ENCODE results near the gene CENPA.
"Not testable (repeated sequence)": the region's sequence is repeated elsewhere in the genome, so short reads cannot be mapped to it uniquely, and the experiment has no call there.

The CENPA gene

GRCh38 chr2:26786207-26787028 lies 562 bp downstream of the CENPA start:
- DNase-seq (ENCODE audit: extremely low read depth in 1 of 2, low read depth in 1 of 2) = no peak

- no peak for DNase-seq (ENCODE audit: extremely low read depth in 1 of 2, low read depth in 1 of 2)
These were observed 6.9 kb downstream of the CENPA start for GRCh38 chr2:26792720-26793119.

DNA sequence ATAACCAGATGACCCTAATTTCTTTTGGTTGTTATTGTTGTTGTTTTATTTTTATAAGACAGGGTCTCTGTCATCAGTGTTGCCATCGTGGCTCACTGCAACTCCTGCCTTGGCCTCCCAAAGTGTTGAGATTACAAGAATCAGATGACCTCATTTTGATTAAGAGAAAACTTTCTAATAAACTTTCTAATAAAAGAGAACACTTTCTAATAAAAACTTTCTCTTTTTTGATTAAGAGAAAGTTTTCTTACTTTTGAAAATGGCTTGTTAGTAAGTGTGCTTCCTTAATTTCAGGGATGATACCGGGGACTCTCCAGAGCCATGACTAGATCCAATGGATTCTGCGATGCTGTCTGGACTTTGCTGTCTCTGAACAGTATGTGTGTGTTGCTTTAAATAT lies 7.7 kb downstream of the CENPA start:
- no peak for DNase-seq (ENCODE audit: extremely low read depth in 1 of 2, low read depth in 1 of 2)

- DNase-seq (ENCODE audit: extremely low read depth in 1 of 2, low read depth in 1 of 2) = not testable (repeated sequence)
These were observed 9.3 kb downstream of the CENPA start for GRCh38 chr2:26795135-26795534.

DNA sequence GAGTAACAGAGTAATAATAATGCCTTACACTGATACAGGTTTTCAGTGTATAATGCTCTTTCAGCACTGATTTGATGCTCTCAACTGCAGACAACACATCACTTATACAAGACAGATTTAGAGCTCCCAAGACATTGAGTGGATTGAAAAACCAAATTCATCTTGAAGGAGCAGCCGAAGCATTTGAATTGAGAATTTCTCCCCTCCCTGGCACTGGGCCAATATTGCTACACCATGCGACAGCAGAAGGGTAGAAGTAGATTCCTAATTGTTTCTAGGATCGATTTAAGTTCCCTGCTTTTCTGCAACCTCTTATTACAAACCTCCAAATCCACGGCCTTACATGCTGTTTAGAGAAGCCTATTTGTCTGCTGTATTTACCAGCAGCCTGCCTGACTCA lies 15.5 kb downstream of the CENPA start:
- DNase-seq (ENCODE audit: extremely low read depth in 1 of 2, low read depth in 1 of 2) = no peak

DNA sequence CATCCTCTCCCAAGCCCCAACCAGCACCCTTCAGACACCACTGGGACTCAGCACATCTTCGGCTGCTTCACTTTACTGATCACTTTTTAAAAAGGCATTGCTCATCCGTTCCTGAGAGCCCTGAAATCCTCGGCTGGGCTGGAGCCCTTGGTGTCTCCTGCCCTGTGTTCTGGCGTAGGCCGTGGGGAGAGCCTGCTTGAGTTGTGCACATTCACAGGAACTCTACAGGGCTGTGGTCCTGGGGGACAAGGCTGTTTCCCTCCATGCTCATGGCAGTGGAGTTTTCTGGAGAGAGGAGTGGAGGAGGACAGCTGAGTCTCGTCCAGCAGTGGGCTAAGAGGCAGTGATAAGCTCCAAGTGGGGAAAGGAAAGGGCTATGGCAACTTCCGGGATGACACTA lies 15.9 kb downstream of the CENPA start:
- no peak for DNase-seq (ENCODE audit: extremely low read depth in 1 of 2, low read depth in 1 of 2)

- DNase-seq (ENCODE audit: extremely low read depth in 1 of 2, low read depth in 1 of 2) = no peak
These were observed 19.4 kb downstream of the CENPA start for GRCh38 chr2:26805241-26805676.

DNA sequence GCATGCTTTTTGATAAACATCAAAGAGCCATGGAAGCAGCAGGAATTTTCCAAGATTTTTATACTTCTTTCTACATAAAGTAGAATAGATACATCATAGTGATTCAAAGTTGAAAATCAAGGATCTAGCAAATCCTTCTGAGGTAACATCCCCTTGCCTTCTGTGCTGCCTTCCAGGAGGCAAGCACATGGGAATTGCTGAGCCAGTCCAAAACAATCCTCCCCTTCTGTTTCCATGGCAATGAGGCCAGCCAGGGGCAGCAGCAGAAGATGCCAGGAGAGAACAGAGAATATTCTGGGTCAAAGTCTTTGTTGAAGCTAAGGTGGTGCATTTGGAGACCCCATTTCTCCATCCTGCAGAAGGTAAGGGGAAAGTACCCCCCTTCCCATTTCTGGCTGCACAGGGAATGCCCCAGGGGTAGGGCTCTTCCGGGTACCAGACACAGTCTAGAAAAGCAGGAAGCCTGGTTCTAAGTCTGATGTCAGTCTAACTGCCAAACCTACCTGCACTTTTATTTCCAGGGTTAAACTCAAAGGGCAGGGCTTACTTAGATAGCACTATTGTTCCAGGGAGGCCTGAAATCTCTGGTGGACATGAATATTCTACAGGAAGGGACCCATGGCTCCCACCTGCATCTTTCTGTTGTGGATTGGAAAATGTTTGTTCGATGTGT lies 22.1 kb downstream of the CENPA start:
- DNase-seq (ENCODE audit: extremely low read depth in 1 of 2, low read depth in 1 of 2) = no peak

DNA sequence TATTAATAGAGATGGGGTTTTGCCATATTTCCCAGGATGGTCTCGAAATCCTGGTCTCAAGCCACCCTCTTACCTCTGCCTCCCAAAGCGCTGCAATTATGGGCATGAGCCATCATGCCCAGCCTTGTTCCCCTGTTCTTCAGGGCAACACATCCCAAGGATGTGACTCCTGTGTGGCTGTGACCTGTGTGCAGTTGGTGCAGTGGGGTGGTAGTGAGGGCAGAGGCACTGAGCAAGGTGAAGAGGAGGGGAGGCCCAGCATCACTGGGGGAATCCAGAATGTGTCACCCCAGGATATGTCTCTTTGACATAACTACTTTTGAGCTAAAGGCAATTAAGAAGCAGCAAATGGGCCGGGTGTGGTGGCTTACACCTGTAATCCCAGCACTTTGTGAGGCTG lies 23.4 kb downstream of the CENPA start:
- DNase-seq (ENCODE audit: extremely low read depth in 1 of 2, low read depth in 1 of 2) = no peak

DNA sequence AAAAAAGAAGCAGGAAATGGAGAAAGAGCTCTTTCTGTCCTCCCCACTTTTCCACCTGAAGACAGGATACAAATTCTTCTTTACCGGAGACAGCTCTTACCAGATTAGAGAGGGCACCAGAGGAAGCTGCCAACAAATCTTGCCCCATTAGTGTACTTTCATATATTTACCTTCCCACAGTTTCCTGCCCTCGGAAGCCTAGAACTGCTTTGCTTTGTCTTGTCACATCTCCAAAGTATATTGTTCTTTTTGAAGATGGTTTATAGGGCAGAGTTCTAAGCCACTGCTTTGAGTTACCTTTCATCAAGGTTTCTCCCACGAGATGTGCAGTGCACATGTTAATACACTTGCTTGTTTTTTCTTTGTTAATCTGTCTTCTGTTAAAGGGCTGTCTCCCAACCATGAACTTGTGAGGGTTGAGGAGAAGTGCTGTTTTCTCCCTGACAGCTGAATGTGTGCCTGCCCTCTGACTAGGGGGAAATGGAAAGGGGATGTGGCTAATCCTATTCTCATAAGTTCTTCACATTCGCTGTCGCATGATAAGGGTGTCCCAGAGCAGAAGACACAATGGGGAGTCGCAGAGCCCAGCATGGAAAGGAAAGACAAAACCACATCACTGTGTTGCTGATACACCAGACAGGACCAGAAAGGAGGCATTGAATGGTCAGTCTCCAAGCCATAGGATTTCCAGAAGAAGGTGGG lies 24.2 kb downstream of the CENPA start:
- DNase-seq (ENCODE audit: extremely low read depth in 1 of 2, low read depth in 1 of 2) = no peak

DNA sequence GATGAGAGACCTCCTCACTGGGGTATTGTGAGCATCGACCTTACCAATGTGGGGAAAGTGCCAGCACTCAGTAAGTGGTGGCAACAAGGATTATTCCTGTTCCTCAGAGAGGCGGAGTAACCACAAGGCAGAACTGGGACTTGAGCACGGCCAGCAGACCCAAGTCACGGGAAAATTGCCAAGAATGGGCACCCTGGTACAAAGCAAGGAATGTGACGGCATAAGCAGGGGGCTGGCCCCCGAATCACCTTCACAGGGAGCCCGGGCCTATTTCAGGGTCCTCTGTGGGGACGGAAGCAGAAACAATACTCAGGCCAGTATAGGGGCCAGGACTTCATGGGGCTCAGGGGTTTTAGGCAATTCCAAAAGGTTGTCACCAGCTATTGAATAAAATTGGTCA lies 25.4 kb downstream of the CENPA start:
- no peak for DNase-seq (ENCODE audit: extremely low read depth in 1 of 2, low read depth in 1 of 2)

GRCh38 chr2:26811791-26812694 lies 26.2 kb downstream of the CENPA start:
- DNase-seq (ENCODE audit: extremely low read depth in 1 of 2, low read depth in 1 of 2) = no peak

GRCh38 chr2:26812731-26813130 lies 26.9 kb downstream of the CENPA start:
- no peak for DNase-seq (ENCODE audit: extremely low read depth in 1 of 2, low read depth in 1 of 2)

DNA sequence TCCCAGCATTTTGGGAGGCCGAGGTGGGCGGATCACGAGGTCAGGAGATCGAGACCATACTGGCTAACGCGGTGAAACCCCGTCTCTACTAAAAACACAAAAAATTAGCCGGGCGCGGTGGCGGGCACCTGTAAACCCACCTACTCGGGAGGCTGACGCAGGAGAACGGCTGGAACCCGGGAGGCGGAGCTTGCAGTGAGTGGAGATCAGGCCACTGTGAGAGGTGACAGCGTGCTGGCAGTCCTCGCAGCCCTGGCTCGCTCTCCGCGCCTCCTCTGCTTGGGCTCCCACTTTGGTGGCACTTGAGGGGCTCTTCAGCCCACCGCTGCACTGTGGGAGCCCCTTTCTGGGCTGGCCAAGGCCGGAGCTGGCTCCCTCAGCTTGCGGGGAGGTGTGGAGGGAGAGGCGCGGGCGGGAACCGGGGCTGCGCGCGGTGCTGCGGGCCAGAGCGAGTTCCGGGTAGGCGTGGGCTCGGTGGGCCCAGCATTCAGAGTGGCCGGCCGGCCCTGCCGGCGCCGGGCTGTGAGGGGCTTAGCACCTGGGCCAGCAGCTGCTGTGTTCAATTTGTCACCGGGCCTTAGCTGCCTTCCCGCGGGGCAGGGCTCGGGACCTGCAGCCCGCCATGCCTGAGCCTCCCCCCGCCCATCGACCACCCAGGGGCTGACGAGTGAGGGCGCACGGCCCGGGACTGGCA lies 28.4 kb downstream of the CENPA start:
- not testable (repeated sequence) for DNase-seq (ENCODE audit: extremely low read depth in 1 of 2, low read depth in 1 of 2)

- DNase-seq (ENCODE audit: extremely low read depth in 1 of 2, low read depth in 1 of 2) = no peak
These were observed 31.0 kb downstream of the CENPA start for GRCh38 chr2:26816893-26817292.

- DNase-seq (ENCODE audit: extremely low read depth in 1 of 2, low read depth in 1 of 2) = no peak
These were observed 32.4 kb downstream of the CENPA start for GRCh38 chr2:26818255-26818654.

DNA sequence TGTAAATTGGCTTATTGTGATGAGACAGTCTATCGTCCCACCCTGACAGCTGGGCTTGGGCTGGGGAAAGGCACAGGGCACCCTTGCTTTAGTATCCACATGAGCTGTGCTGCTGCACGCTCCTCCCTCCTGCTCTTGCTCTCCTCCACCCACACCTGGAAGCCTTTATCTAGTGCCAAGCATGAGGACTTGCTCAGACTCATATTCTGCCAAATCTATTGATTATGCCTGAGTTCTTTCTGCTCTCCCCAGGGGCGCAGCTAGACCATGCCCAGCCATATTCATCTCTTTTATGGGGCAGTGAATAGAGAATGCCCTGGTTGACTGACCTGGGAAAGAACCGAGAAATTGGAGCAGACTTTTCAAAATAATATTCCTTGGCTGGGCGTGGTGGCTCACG lies 33.1 kb downstream of the CENPA start:
- DNase-seq (ENCODE audit: extremely low read depth in 1 of 2, low read depth in 1 of 2) = no peak

DNA sequence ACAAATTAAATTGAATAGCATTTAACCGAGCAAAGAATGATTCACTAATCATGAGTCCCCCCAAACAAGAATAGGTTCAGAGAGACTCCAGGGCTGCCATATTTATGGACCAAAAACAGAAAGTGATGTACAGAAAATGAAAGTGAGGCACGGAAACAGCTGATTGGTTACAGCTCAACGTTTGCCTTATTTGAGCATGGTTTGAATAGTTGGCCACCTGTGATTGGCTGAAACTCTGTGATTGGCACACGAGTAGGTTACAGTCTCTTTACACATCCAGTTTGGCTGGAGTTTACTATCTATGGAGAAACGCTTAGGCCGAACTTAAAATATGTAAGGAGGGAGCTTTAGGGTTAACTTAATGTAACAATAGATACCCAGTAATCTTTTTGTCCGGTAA lies 35.1 kb downstream of the CENPA start:
- no peak for DNase-seq (ENCODE audit: extremely low read depth in 1 of 2, low read depth in 1 of 2)

- DNase-seq (ENCODE audit: extremely low read depth in 1 of 2, low read depth in 1 of 2) = no peak
These were observed 37.0 kb downstream of the CENPA start for GRCh38 chr2:26822877-26823276.
